GM12878 (cell line): ENCODE measurements around the gene SWSAP1. TPM values are rescaled to one million over a fixed set of nuclear protein-coding genes. Genes with fewer than 3 reads are reported as not detected.

ENCODE experiments used
- ATAC-seq: fragments of 200-7000 bp; cut with Tn5 transposase; 3 replicates; pipeline ENCODE4 v1.9.1; 2020; ENCODE audit warnings: mild to moderate bottlenecking, moderate library complexity
- BruUV-seq: library from RNA; stranded (reverse); fragments of 400-500 nt; replicated peaks from 2 replicates; lab custom pipeline; 2021; lab: Mats Ljungman, UMichigan
- CTCF ChIA-PET: fragments of 300-600 bp; sonication (Branson Sonifier 250); formaldehyde crosslinking; extraction: SDS; loops from one replicate; lab custom pipeline; 2021; ENCODE audit warnings: inconsistent platforms; lab: Yijun Ruan, JAX
- POLR2A ChIA-PET: fragments of 350-600 bp; formaldehyde crosslinking; extraction: SDS; loops from one replicate; lab custom pipeline; 2021; ENCODE audit warnings: inconsistent platforms; lab: Charles Lee
- RAD21 ChIA-PET: fragments of 300-600 bp; sonication (Branson Sonifier 250); formaldehyde crosslinking; loops from one replicate; lab custom pipeline; 2023; ENCODE audit warnings: antibody characterized with exemption; ENCODE audit not compliant: unreplicated experiment; lab: Charles Lee
- SMC1A ChIA-PET: fragments of 300-600 bp; sonication (Branson Sonifier 250); formaldehyde crosslinking; loops from one replicate; lab custom pipeline; 2023; ENCODE audit not compliant: unreplicated experiment, uncharacterized antibody; lab: Charles Lee
- DNase-seq: peaks from one replicate; pipeline ENCODE4 v3.0.0-alpha.2; 2011; ENCODE audit warnings: low read depth, low spot score
- FAIRE-seq: peaks from 3 replicates; lab custom pipeline; 2011; peaks lifted over from hg19 to GRCh38; lab: Jason Lieb, UNC
- H2AFZ ChIP-seq: 2 replicates; pipeline ENCODE4 v1.6.0; 2011; ENCODE audit warnings: low read depth, low read length, control low read depth; ENCODE audit not compliant: control insufficient read depth
- H3K27ac ChIP-seq: 2 replicates; pipeline ENCODE4 v1.5.1; 2011; ENCODE audit warnings: control low read depth; ENCODE audit not compliant: control insufficient read depth, insufficient read depth
- H3K27me3 ChIP-seq, 2 experiments: replicated peaks in 1 of 2; 2 replicates each; pipeline versions ENCODE4 v1.6.0 to v1.6.1; 2011; ENCODE audit warnings: low read length in 1 of 2; ENCODE audit not compliant: control insufficient read depth in 2 of 2, insufficient read depth in 2 of 2
- H3K36me3 ChIP-seq, 2 experiments: 2 replicates each; pipeline ENCODE4 v1.5.1; 2011; ENCODE audit warnings: low read length in 1 of 2; ENCODE audit not compliant: control insufficient read depth in 2 of 2, insufficient read depth in 2 of 2
- H3K4me1 ChIP-seq: 2 replicates; pipeline ENCODE4 v1.6.1; 2011; ENCODE audit warnings: mild to moderate bottlenecking, low read length, moderate library complexity, mixed read lengths; ENCODE audit not compliant: control insufficient read depth, insufficient read depth
- H3K4me2 ChIP-seq: 2 replicates; pipeline ENCODE4 v1.6.0; 2011; ENCODE audit warnings: control low read depth; ENCODE audit not compliant: control insufficient read depth, insufficient read depth
- H3K4me3 ChIP-seq: fragments of 200-600 bp; sonication (generic); 2 replicates; pipeline ENCODE4 v1.5.1; 2016
- H3K79me2 ChIP-seq: 2 replicates; pipeline ENCODE4 v1.6.0; 2011; ENCODE audit warnings: low read length; ENCODE audit not compliant: control insufficient read depth, insufficient read depth
- H3K9ac ChIP-seq: 2 replicates; pipeline ENCODE4 v1.8.0; 2011; ENCODE audit warnings: low read length, control low read depth, mixed read lengths; ENCODE audit not compliant: control insufficient read depth, insufficient read depth
- H3K9me3 ChIP-seq: replicated peaks from 3 replicates; pipeline ENCODE4 v1.5.1; 2011; ENCODE audit warnings: mild to moderate bottlenecking, low read length; ENCODE audit not compliant: control insufficient read depth, insufficient read depth
- H4K20me1 ChIP-seq: 2 replicates; pipeline ENCODE4 v1.6.0; 2011; ENCODE audit not compliant: control insufficient read depth, insufficient read depth
- BMI1 ChIP-seq: fragments of 450-650 bp; IDR thresholded peaks from 2 replicates; pipeline ENCODE4 v1.6.1; 2016; ENCODE audit warnings: mild to moderate bottlenecking, moderate library complexity, borderline replicate concordance
- CBX3 ChIP-seq: fragments of 200-600 bp; sonication (generic); IDR thresholded peaks from 2 replicates; pipeline ENCODE4 v1.6.1; 2016; ENCODE audit warnings: low read depth, borderline replicate concordance
- CREB1 ChIP-seq: IDR thresholded peaks from 2 replicates; pipeline ENCODE4 v1.6.1; 2012; ENCODE audit warnings: low read depth, mild to moderate bottlenecking, inconsistent platforms
- MEF2B ChIP-seq: fragments of 450-650 bp; IDR thresholded peaks from 2 replicates; pipeline ENCODE4 v1.6.1; 2018; ENCODE audit warnings: mild to moderate bottlenecking, moderate library complexity; ENCODE audit not compliant: partially characterized antibody, poor library complexity, severe bottlenecking
- NFXL1 ChIP-seq: fragments of 450-650 bp; IDR thresholded peaks from 2 replicates; pipeline ENCODE4 v1.6.1; 2017; ENCODE audit warnings: antibody characterized with exemption, mild to moderate bottlenecking, borderline replicate concordance
- POU2F2 ChIP-seq: IDR thresholded peaks from 3 replicates; pipeline ENCODE4 v1.6.1; 2011; ENCODE audit warnings: low read depth, mild to moderate bottlenecking, low read length, borderline replicate concordance
- WGBS: methylation state at CpG from one replicate; pipeline ENCODE4 v1.1.6; 2016; ENCODE audit warnings: low lambda C conversion rate; ENCODE audit not compliant: insufficient replicate concordance, insufficient coverage; ENCODE audit errors: missing lambda C conversion rate; 5-methylcytosine and 5-hydroxymethylcytosine counted together
- in situ Hi-C: fragments of 300-500 bp; cut with MboI; formaldehyde crosslinking; loops from 9 replicates; pipeline ENCODE4 v1.14.3; 2018; ENCODE audit warnings: mixed read lengths
- intact Hi-C: fragments of 100-400 bp; cut with micrococcal nuclease; formaldehyde crosslinking; loops from one replicate; pipeline ENCODE4 v1.14.2; 2022; ENCODE audit not compliant: unreplicated experiment
- polyA plus RNA-seq, 11 experiments: library from polyadenylated mRNA; depleted of rRNA in 4 of 11; unstranded in 6 of 11; stranded (reverse) in 5 of 11; fragments of >200 nt; fragmentation: Nextera tagmentation in 4 of 11; fragmentation: Illumina TruSeq in 1 of 11; extraction: Ambion mirVana in 4 of 11; extraction: Trizol in 1 of 11; gene quantifications; 1 replicate in 1 of 11; 2 replicates in 10 of 11; pipeline versions ENCODE4 v1.2.1 to v1.2.3, GENCODE V29; 2011 to 2016; ENCODE audit warnings: inconsistent platforms in 2 of 11, missing spikeins in 2 of 11, low read depth in 1 of 11
- total RNA-seq, 4 experiments: library from RNA; depleted of rRNA in 3 of 4; stranded (reverse); fragments of >200 nt in 3 of 4; fragmentation: Illumina TruSeq in 1 of 4; extraction: Trizol in 1 of 4; gene quantifications; 2 replicates each; pipeline versions ENCODE4 v1.2.1 to v1.2.3, GENCODE V29; 2013 to 2021
- TF ChIP-seq, protein P1 (sequence below): fragments of 450-650 bp; IDR thresholded peaks from 2 replicates; pipeline ENCODE4 v1.6.1; 2017; ENCODE audit warnings: mild to moderate bottlenecking, moderate library complexity
- TF ChIP-seq, protein P2 (sequence below): fragments of 450-650 bp; IDR thresholded peaks from 2 replicates; pipeline ENCODE4 v1.6.1; 2016; ENCODE audit warnings: mild to moderate bottlenecking
- TF ChIP-seq, protein P3 (sequence below): fragments of 450-650 bp; IDR thresholded peaks from 2 replicates; pipeline ENCODE4 v1.6.1; 2016; ENCODE audit warnings: mild to moderate bottlenecking, moderate library complexity, borderline replicate concordance

Gene SWSAP1
- total and polyA plus RNA-seq, 10 of the 15 experiments (the other 5 are each of a cell fraction or from before 2014, with no cell fraction given): 0.18 to 6.5 (median 2.4) TPM

DNA sequence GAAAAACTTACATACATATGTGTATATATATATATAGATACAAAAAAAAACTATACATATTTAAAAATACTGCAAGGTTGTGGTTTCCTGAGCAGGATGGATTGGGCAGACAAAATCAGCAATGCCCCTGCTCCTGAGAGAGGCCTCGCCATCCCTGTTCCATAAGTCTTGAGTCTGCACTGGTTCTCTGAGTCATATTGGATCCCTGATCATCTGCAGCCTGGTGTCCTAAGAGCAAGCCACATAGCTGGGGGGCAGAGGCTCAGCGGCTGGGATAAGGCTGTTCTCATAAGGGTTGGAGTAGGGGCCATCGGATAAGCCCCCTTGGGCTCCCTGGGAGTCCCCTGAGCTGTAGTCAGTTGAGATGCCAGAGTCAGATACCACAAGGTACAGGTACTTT is 3.3 kb downstream of the SWSAP1 start:
- Histone ChIP-seq H2AFZ (no peak overlapping the region), H3K4me2 (0 out of 2 replicates have a peak overlapping the region, but pooled peaks have one; percentile 42), H3K79me2 (peaks cover 10% of the 10 kb centered on the region), H3K4me3 (no peak overlapping the region), H3K9me3 (no peaks in the 10 kb centered on the region), H3K4me1 (peaks cover 31% of the 10 kb centered on the region), H3K9ac (no peak overlapping the region), H4K20me1 (no peaks in the 10 kb centered on the region), H3K27me3 (peaks cover 0 to 1% of the 10 kb centered on the region in 2 experiments; a peak in 2 of 4 replicates), H3K36me3 (no peaks in the 10 kb centered on the region), H3K27ac (no peak overlapping the region)
- WGBS: 100% methylated on average over 3 of the region's 3 CpGs
- ATAC-seq (no peak), FAIRE-seq (no peak), DNase-seq (no peak)
- ChIA-PET SMC1A (interaction anchor here (0.6 to 6.1 kb wide), 13 partner anchors 9 to 211 kb away, joined by 3 to 40 read pairs (median 4); partner anchors contain the start of genes ANGPTL8, CCDC159, TMEM205 and TSPAN16), CTCF (interaction anchor here (0.6 to 5.6 kb wide), 23 partner anchors 10 to 341 kb away, joined by 3 to 62 read pairs (median 4); partner anchors contain the start of genes CCDC159, ODAD3, PRKCSH and RAB3D), POLR2A (interaction anchor here (1.1 to 4.8 kb wide), 8 partner anchors 9 to 181 kb away, joined by 3 to 48 read pairs (median 4); partner anchors contain the start of genes CCDC159, ELOF1, ODAD3 and RAB3D), RAD21 (interaction anchor here (0.8 to 5.2 kb wide), 13 partner anchors 9 to 181 kb away, joined by 3 to 36 read pairs (median 3); partner anchors contain the start of genes CCDC159, ECSIT, ELOF1 and TMEM205)
- BruUV-seq: no TSS peak
- in situ Hi-C loops (no loop called here), intact Hi-C loops (no loop called here)
- TF ChIP-seq, protein P1, sequence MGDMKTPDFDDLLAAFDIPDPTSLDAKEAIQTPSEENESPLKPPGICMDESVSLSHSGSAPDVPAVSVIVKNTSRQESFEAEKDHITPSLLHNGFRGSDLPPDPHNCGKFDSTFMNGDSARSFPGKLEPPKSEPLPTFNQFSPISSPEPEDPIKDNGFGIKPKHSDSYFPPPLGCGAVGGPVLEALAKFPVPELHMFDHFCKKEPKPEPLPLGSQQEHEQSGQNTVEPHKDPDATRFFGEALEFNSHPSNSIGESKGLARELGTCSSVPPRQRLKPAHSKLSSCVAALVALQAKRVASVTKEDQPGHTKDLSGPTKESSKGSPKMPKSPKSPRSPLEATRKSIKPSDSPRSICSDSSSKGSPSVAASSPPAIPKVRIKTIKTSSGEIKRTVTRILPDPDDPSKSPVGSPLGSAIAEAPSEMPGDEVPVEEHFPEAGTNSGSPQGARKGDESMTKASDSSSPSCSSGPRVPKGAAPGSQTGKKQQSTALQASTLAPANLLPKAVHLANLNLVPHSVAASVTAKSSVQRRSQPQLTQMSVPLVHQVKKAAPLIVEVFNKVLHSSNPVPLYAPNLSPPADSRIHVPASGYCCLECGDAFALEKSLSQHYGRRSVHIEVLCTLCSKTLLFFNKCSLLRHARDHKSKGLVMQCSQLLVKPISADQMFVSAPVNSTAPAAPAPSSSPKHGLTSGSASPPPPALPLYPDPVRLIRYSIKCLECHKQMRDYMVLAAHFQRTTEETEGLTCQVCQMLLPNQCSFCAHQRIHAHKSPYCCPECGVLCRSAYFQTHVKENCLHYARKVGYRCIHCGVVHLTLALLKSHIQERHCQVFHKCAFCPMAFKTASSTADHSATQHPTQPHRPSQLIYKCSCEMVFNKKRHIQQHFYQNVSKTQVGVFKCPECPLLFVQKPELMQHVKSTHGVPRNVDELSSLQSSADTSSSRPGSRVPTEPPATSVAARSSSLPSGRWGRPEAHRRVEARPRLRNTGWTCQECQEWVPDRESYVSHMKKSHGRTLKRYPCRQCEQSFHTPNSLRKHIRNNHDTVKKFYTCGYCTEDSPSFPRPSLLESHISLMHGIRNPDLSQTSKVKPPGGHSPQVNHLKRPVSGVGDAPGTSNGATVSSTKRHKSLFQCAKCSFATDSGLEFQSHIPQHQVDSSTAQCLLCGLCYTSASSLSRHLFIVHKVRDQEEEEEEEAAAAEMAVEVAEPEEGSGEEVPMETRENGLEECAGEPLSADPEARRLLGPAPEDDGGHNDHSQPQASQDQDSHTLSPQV: no peak
- TF ChIP-seq NFXL1: no peak
- TF ChIP-seq, protein P2, sequence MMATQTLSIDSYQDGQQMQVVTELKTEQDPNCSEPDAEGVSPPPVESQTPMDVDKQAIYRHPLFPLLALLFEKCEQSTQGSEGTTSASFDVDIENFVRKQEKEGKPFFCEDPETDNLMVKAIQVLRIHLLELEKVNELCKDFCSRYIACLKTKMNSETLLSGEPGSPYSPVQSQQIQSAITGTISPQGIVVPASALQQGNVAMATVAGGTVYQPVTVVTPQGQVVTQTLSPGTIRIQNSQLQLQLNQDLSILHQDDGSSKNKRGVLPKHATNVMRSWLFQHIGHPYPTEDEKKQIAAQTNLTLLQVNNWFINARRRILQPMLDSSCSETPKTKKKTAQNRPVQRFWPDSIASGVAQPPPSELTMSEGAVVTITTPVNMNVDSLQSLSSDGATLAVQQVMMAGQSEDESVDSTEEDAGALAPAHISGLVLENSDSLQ: no peak
- TF ChIP-seq BMI1: no peak
- TF ChIP-seq MEF2B: no peak
- TF ChIP-seq POU2F2: no peak
- TF ChIP-seq, protein P3, sequence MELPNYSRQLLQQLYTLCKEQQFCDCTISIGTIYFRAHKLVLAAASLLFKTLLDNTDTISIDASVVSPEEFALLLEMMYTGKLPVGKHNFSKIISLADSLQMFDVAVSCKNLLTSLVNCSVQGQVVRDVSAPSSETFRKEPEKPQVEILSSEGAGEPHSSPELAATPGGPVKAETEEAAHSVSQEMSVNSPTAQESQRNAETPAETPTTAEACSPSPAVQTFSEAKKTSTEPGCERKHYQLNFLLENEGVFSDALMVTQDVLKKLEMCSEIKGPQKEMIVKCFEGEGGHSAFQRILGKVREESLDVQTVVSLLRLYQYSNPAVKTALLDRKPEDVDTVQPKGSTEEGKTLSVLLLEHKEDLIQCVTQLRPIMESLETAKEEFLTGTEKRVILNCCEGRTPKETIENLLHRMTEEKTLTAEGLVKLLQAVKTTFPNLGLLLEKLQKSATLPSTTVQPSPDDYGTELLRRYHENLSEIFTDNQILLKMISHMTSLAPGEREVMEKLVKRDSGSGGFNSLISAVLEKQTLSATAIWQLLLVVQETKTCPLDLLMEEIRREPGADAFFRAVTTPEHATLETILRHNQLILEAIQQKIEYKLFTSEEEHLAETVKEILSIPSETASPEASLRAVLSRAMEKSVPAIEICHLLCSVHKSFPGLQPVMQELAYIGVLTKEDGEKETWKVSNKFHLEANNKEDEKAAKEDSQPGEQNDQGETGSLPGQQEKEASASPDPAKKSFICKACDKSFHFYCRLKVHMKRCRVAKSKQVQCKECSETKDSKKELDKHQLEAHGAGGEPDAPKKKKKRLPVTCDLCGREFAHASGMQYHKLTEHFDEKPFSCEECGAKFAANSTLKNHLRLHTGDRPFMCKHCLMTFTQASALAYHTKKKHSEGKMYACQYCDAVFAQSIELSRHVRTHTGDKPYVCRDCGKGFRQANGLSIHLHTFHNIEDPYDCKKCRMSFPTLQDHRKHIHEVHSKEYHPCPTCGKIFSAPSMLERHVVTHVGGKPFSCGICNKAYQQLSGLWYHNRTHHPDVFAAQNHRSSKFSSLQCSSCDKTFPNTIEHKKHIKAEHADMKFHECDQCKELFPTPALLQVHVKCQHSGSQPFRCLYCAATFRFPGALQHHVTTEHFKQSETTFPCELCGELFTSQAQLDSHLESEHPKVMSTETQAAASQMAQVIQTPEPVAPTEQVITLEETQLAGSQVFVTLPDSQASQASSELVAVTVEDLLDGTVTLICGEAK: no peak
- TF ChIP-seq CREB1: no peak
- TF ChIP-seq CBX3: no peak
